ELF-1 (cell line): ENCODE results near the gene SF3A2.

Source experiments
- DNase-seq: peaks from one replicate; pipeline ENCODE4 v3.0.0-alpha.2; 2016; ENCODE audit warnings: low read depth, low spot score

The SF3A2 gene

GRCh38 chr19:2253106-2254063, 16.8 kb downstream of the SF3A2 start:
- peak; percentile 29 for DNase-seq

- peak; percentile 64 for DNase-seq
These were observed 17.6 kb downstream of the SF3A2 start for GRCh38 chr19:2254064-2254872.

GRCh38 chr19:2255112-2255845, 18.7 kb downstream of the SF3A2 start:
- no peak for DNase-seq

- DNase-seq = no peak
These were observed 19.5 kb downstream of the SF3A2 start, which contains the start of gene JSRP1 for GRCh38 chr19:2255982-2256685. Gene JSRP1 (minus strand): TSS chr19:2256417. CDS start chr19:2255314, 1,103 bp downstream.

GRCh38 chr19:2259336-2259735, 22.7 kb downstream of the SF3A2 start:
- no peak for DNase-seq

GRCh38 chr19:2260341-2260805, 23.7 kb downstream of the SF3A2 start:
- DNase-seq = no peak

GRCh38 chr19:2261438-2262172, 25.0 kb downstream of the SF3A2 start:
- DNase-seq = peak; percentile 41

- DNase-seq = no peak
These were observed 29.8 kb downstream of the SF3A2 start for GRCh38 chr19:2266183-2266993.

- no peak for DNase-seq
These were observed 31.8 kb downstream of the SF3A2 start for GRCh38 chr19:2268480-2268830.

- DNase-seq = no peak
These were observed 32.2 kb downstream of the SF3A2 start for GRCh38 chr19:2268861-2269243.

GRCh38 chr19:2269244-2270156, 32.9 kb downstream of the SF3A2 start:
- peak; percentile 99 for DNase-seq

GRCh38 chr19:2270157-2270422, 33.5 kb downstream of the SF3A2 start:
- DNase-seq = no peak

- peak; percentile 55 for DNase-seq
These were observed 34.0 kb downstream of the SF3A2 start for GRCh38 chr19:2270423-2271233.

- DNase-seq = peak; percentile 54
These were observed 34.8 kb downstream of the SF3A2 start for GRCh38 chr19:2271234-2272103.

GRCh38 chr19:2273356-2274184, 36.9 kb downstream of the SF3A2 start:
- DNase-seq = peak; percentile 96

- DNase-seq = no peak
These were observed 37.6 kb downstream of the SF3A2 start for GRCh38 chr19:2274185-2274711.
